Measurements from ENCODE around the gene JARID2. TPM values are rescaled to one million over a fixed set of nuclear protein-coding genes. Genes with fewer than 3 reads are reported as not detected.

Gene JARID2
- total RNA-seq, 1 experiment from 2014 or later: 6.0 TPM

GRCh38 chr6:15392182-15392581 lies 146.3 kb downstream of the JARID2 start:
- ATAC-seq: no peak
- in situ Hi-C loops (cut with HindIII; ENCODE audit: low pct_unique_long_range_greater_than_20kb, low sequenced_read_pairs): no loop called here

GRCh38 chr6:15393605-15394004 lies 147.7 kb downstream of the JARID2 start:
- POLR2A ChIA-PET: no interaction called here
- CTCF ChIA-PET: no interaction called here
- no TSS peak for BruUV-seq (replicated peaks)

More at GRCh38 chr6:15392182-15392581, 146.3 kb downstream of the JARID2 start:
- no TSS peak for BruUV-seq (replicated peaks)
- no peaks in the 10 kb centered on the region for H3K4me1 ChIP-seq (ENCODE audit: control insufficient read depth, insufficient read depth, low read length)
- TF ChIP-seq CTCF (IDR thresholded peaks at IDR 0.05): no peak
- TF ChIP-seq POLR2AphosphoS5 (IDR thresholded peaks at IDR 0.05; ENCODE audit: low read depth, low read length): no peak
- TF ChIP-seq SIN3A (IDR thresholded peaks at IDR 0.05; ENCODE audit: borderline replicate concordance, insufficient read depth, low read depth, low read length): no peak
- TF ChIP-seq REST (IDR thresholded peaks at IDR 0.05; ENCODE audit: insufficient read depth in 1 of 2, low read depth in 2 of 2, low read length in 1 of 2): no peak
- no peak for TF ChIP-seq TCF7L2 (IDR thresholded peaks at IDR 0.05; ENCODE audit: low read depth, low read length)
- intact Hi-C loops (cut with micrococcal nuclease; ENCODE audit: unreplicated experiment): no loop called here
- DNase-seq (ENCODE audit: low read depth, low spot score): no peak
- H3K27me3 ChIP-seq (ENCODE audit: control insufficient read depth, insufficient read depth, low read length): no peaks in the 10 kb centered on the region
- H3K4me3 ChIP-seq (ENCODE audit: low read depth in 2 of 2, low read length in 2 of 2): no peak overlapping the region
- H3K27ac ChIP-seq (ENCODE audit: low read length): no peak overlapping the region
- CTCF ChIA-PET: no interaction called here
- no peaks in the 10 kb centered on the region for H3K36me3 ChIP-seq (ENCODE audit: control insufficient read depth, insufficient read depth, low read length)
- POLR2A ChIA-PET: interaction anchor here (0.7 kb wide), 1 partner anchor 18 kb away, joined by 5 read pairs; no protein-coding TSS in a partner anchor
- H3K9me3 ChIP-seq (ENCODE audit: control insufficient read depth, insufficient read depth, low read depth, low read length): no peaks in the 10 kb centered on the region

More at GRCh38 chr6:15393605-15394004, 147.7 kb downstream of the JARID2 start:
- Histone ChIP-seq H3K4me3 (ENCODE audit: low read depth in 2 of 2, low read length in 2 of 2) (no peak overlapping the region), H3K9me3 (ENCODE audit: control insufficient read depth, insufficient read depth, low read depth, low read length) (no peaks in the 10 kb centered on the region), H3K36me3 (ENCODE audit: control insufficient read depth, insufficient read depth, low read length) (no peaks in the 10 kb centered on the region), H3K27ac (ENCODE audit: low read length) (no peak overlapping the region), H3K4me1 (ENCODE audit: control insufficient read depth, insufficient read depth, low read length) (no peaks in the 10 kb centered on the region), H3K27me3 (ENCODE audit: control insufficient read depth, insufficient read depth, low read length) (no peaks in the 10 kb centered on the region)
- DNase-seq (ENCODE audit: low read depth, low spot score) (no peak), ATAC-seq (no peak)
- TF ChIP-seq SIN3A (IDR thresholded peaks at IDR 0.05; ENCODE audit: borderline replicate concordance, insufficient read depth, low read depth, low read length) (no peak), TCF7L2 (IDR thresholded peaks at IDR 0.05; ENCODE audit: low read depth, low read length) (no peak), REST (IDR thresholded peaks at IDR 0.05; ENCODE audit: insufficient read depth in 1 of 2, low read depth in 2 of 2, low read length in 1 of 2) (no peak), CTCF (IDR thresholded peaks at IDR 0.05) (no peak), POLR2AphosphoS5 (IDR thresholded peaks at IDR 0.05; ENCODE audit: low read depth, low read length) (no peak)
- intact Hi-C loops (cut with micrococcal nuclease; ENCODE audit: unreplicated experiment): no loop called here
- in situ Hi-C loops (cut with HindIII; ENCODE audit: low pct_unique_long_range_greater_than_20kb, low sequenced_read_pairs): no loop called here
